ENCODE measurements around the gene TBK1.
"Not testable (repeated sequence)": the region's sequence is repeated elsewhere in the genome, so short reads cannot be mapped to it uniquely, and the experiment has no call there.

Gene TBK1

DNA sequence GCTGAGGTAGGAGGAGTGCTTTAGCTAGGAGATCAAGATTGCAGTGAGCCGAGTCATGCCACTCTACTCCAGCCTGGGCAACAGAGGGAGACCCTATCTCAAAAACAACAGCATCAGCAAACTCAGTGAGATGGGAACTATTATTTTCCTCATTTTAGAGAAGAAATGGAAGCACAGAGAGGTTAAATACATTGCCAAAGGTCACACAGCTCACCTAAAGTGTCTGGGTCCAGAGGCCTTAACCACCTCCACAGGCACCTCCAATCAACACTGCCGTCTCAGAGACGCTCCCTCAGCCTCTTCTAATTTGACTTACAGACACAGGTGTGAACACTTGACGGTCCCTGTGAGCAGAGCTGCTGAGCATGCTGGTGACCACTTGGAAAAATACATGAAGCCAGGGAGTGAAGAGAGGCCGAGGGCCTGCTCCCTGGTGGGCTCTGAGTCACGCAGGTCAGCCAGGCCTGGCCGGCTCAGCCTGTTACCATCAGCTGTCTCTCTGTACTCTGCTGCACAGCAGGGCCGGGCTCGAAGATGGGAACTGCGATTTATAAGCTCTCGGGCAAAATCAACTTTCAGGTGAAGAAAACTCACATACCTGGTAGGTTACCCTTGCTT is 80.9 kb downstream of the TBK1 start:
- Histone ChIP-seq H3K9me2 (replicated peaks; ENCODE audit: insufficient read depth, low read length) (no peaks in the 10 kb centered on the region), H3F3A (ENCODE audit: insufficient read depth, low read length) (no peaks in the 10 kb centered on the region; the same call in 1 of the 2 replicates), H3K9me3 (replicated peaks; ENCODE audit: insufficient read depth, low read length) (no peaks in the 10 kb centered on the region), H3K79me2 (ENCODE audit: low read length) (no peaks in the 10 kb centered on the region), H3K4me3 (ENCODE audit: low read length) (peak overlapping the region; percentile 59), H3K9ac (ENCODE audit: low read length) (peak overlapping the region; percentile 9; the same call in 1 of the 2 replicates), H3K4me1 (ENCODE audit: low read length) (no peaks in the 10 kb centered on the region), H3K4me2 (ENCODE audit: low read depth, low read length) (peak overlapping the region; percentile 69), H4K20me1 (ENCODE audit: insufficient read depth, low read length) (no peaks in the 10 kb centered on the region), H2AFZ (ENCODE audit: low read length) (peak overlapping the region; percentile 95), H3K36me3 (replicated peaks; ENCODE audit: insufficient read depth, low read length) (no peaks in the 10 kb centered on the region), H3K27me3 (replicated peaks; ENCODE audit: insufficient read depth, low read length) (no peaks in the 10 kb centered on the region), H3K27ac (ENCODE audit: low read length) (0 out of 2 replicates have a peak overlapping the region, but pooled peaks have one; percentile 21)
- no peak for DNase-seq
- TF ChIP-seq EZH2 (optimal IDR thresholded peaks at IDR 0.05; ENCODE audit: low read depth, low read length) = no peak
- no peak for TF ChIP-seq EZH2phosphoT487 (IDR thresholded peaks at IDR 0.05; ENCODE audit: low read length)
- TF ChIP-seq, protein P1, sequence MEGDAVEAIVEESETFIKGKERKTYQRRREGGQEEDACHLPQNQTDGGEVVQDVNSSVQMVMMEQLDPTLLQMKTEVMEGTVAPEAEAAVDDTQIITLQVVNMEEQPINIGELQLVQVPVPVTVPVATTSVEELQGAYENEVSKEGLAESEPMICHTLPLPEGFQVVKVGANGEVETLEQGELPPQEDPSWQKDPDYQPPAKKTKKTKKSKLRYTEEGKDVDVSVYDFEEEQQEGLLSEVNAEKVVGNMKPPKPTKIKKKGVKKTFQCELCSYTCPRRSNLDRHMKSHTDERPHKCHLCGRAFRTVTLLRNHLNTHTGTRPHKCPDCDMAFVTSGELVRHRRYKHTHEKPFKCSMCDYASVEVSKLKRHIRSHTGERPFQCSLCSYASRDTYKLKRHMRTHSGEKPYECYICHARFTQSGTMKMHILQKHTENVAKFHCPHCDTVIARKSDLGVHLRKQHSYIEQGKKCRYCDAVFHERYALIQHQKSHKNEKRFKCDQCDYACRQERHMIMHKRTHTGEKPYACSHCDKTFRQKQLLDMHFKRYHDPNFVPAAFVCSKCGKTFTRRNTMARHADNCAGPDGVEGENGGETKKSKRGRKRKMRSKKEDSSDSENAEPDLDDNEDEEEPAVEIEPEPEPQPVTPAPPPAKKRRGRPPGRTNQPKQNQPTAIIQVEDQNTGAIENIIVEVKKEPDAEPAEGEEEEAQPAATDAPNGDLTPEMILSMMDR (IDR thresholded peaks at IDR 0.05; ENCODE audit: low read length) = no peak

DNA sequence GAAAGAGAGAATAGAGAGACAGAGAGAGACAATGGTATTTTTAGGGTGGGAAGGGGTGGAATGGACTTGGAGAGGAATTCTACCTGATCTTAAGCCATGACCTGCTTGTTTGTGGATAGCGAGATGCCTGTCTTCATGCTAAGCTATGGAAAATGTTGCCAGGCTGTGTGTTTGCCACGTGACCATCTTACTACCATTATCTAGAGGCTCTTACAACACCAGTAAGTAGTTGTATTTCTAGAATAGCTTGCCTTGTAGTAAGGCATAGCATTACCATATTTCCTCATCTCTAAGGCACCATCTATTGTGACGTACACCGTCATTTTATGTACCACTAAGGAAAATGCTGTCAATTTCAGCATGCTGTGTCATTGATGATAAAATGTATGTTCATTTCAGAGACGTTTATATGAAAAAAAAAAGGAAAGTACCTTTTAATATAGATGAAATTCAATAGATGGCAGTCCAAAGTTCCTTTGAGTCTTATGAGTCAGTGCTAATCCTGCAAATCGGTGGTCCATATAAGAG is 82.8 kb downstream of the TBK1 start:
- no peaks in the 10 kb centered on the region for H3K4me1 ChIP-seq (ENCODE audit: low read length)
- no peaks in the 10 kb centered on the region for H3K9me2 ChIP-seq (replicated peaks; ENCODE audit: insufficient read depth, low read length)
- no peaks in the 10 kb centered on the region for H3K9me3 ChIP-seq (replicated peaks; ENCODE audit: insufficient read depth, low read length)
- no peaks in the 10 kb centered on the region for H3K79me2 ChIP-seq (ENCODE audit: low read length)
- H3K9ac ChIP-seq (ENCODE audit: low read length) = no peak overlapping the region
- no peak overlapping the region for H3K4me3 ChIP-seq (ENCODE audit: low read length)
- no peaks in the 10 kb centered on the region for H3K27me3 ChIP-seq (replicated peaks; ENCODE audit: insufficient read depth, low read length)
- no peaks in the 10 kb centered on the region for H3K36me3 ChIP-seq (replicated peaks; ENCODE audit: insufficient read depth, low read length)
- H4K20me1 ChIP-seq (ENCODE audit: insufficient read depth, low read length) = no peaks in the 10 kb centered on the region
- H3K4me2 ChIP-seq (ENCODE audit: low read depth, low read length) = no peak overlapping the region
- no peak overlapping the region for H2AFZ ChIP-seq (ENCODE audit: low read length)
- no peaks in the 10 kb centered on the region; the same call in 1 of the 2 replicates for H3F3A ChIP-seq (ENCODE audit: insufficient read depth, low read length)
- TF ChIP-seq, protein P1 (IDR thresholded peaks at IDR 0.05; ENCODE audit: low read length) = no peak
- TF ChIP-seq EZH2phosphoT487 (IDR thresholded peaks at IDR 0.05; ENCODE audit: low read length) (no peak), EZH2 (optimal IDR thresholded peaks at IDR 0.05; ENCODE audit: low read depth, low read length) (no peak)
- no peak for DNase-seq
- H3K27ac ChIP-seq (ENCODE audit: low read length) = no peak overlapping the region

DNA sequence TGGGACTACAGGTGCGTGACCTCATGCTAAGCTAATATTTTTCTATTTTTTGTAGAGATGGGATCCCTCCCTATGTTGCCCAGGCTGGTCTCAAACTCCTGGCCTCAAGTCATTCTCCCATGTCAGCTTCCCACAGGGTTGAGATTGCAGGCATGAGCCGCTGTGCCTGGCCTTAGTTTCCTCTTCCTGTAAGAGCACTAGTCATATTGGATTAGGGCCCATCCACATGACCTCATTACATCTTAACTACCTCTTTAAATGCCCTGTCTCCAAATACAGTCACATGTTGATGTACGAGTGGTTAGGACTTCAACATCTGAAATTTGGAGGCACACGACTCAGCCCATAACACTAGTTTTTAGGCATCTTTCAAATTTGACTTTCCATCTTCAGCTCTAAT is 86.2 kb downstream of the TBK1 start:
- H3K9me2 ChIP-seq (replicated peaks; ENCODE audit: insufficient read depth, low read length) = no peaks in the 10 kb centered on the region
- no peaks in the 10 kb centered on the region for H4K20me1 ChIP-seq (ENCODE audit: insufficient read depth, low read length)
- no peak overlapping the region for H2AFZ ChIP-seq (ENCODE audit: low read length)
- no peaks in the 10 kb centered on the region for H3K4me1 ChIP-seq (ENCODE audit: low read length)
- TF ChIP-seq, protein P1 (IDR thresholded peaks at IDR 0.05; ENCODE audit: low read length) = no peak
- TF ChIP-seq EZH2phosphoT487 (IDR thresholded peaks at IDR 0.05; ENCODE audit: low read length) (no peak), EZH2 (optimal IDR thresholded peaks at IDR 0.05; ENCODE audit: low read depth, low read length) (no peak)
- H3K9ac ChIP-seq (ENCODE audit: low read length) = no peak overlapping the region
- no peaks in the 10 kb centered on the region for H3K36me3 ChIP-seq (replicated peaks; ENCODE audit: insufficient read depth, low read length)
- H3K4me2 ChIP-seq (ENCODE audit: low read depth, low read length) = no peak overlapping the region
- no peaks in the 10 kb centered on the region for H3K27me3 ChIP-seq (replicated peaks; ENCODE audit: insufficient read depth, low read length)
- no peak overlapping the region for H3K4me3 ChIP-seq (ENCODE audit: low read length)
- H3K27ac ChIP-seq (ENCODE audit: low read length) = no peak overlapping the region
- no peak for DNase-seq
- H3K79me2 ChIP-seq (ENCODE audit: low read length) = no peaks in the 10 kb centered on the region
- no peaks in the 10 kb centered on the region; the same call in 1 of the 2 replicates for H3F3A ChIP-seq (ENCODE audit: insufficient read depth, low read length)
- H3K9me3 ChIP-seq (replicated peaks; ENCODE audit: insufficient read depth, low read length) = no peaks in the 10 kb centered on the region

DNA sequence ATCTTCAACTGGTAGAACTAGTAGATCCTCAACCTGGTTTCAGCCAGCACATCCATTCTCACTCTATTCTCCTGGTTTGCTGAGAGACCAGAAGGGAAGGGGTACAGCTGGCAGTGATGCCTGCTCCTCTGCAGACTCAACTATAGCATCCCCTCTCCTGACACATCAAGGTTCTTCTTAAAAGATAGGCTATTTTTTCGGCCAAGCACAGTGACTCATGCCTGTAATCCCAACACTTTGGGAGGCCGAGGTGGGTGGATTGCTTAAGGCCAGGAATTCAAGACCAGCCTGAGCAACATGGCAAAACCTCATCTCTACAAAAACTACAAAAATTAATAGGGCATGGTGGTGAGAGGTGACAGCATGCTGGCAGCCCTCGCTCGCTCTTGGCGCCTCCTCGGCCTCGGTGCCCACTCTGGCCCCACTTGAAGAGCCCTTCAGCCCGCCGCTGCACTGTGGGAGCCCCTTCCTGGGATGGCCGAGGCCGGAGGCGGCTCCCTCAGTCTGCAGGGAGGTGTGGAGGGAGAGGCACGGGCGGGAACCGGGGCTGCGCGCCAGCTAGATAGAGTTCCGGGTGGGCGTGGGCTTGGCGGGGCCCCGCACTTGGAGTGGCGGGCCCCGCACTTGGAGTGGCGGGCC is 90.6 kb downstream of the TBK1 start:
- not testable (repeated sequence) for H3K27me3 ChIP-seq (replicated peaks; ENCODE audit: insufficient read depth, low read length); H3K9me2 ChIP-seq (replicated peaks; ENCODE audit: insufficient read depth, low read length); DNase-seq; H3K9ac ChIP-seq (ENCODE audit: low read length); H4K20me1 ChIP-seq (ENCODE audit: insufficient read depth, low read length); H3F3A ChIP-seq (ENCODE audit: insufficient read depth, low read length); H2AFZ ChIP-seq (ENCODE audit: low read length); H3K36me3 ChIP-seq (replicated peaks; ENCODE audit: insufficient read depth, low read length); H3K27ac ChIP-seq (ENCODE audit: low read length); H3K4me1 ChIP-seq (ENCODE audit: low read length); H3K9me3 ChIP-seq (replicated peaks; ENCODE audit: insufficient read depth, low read length); H3K4me2 ChIP-seq (ENCODE audit: low read depth, low read length); H3K79me2 ChIP-seq (ENCODE audit: low read length); H3K4me3 ChIP-seq (ENCODE audit: low read length)
